Cerebellar nuclear complex (tissue), 1 donor: ENCODE measurements around the gene MAEA.

Source experiments
- DNase-seq, 2 experiments: peaks; one replicate each; lab custom pipeline; 2025; lab: John Stamatoyannopoulos, UW

The MAEA gene

DNA sequence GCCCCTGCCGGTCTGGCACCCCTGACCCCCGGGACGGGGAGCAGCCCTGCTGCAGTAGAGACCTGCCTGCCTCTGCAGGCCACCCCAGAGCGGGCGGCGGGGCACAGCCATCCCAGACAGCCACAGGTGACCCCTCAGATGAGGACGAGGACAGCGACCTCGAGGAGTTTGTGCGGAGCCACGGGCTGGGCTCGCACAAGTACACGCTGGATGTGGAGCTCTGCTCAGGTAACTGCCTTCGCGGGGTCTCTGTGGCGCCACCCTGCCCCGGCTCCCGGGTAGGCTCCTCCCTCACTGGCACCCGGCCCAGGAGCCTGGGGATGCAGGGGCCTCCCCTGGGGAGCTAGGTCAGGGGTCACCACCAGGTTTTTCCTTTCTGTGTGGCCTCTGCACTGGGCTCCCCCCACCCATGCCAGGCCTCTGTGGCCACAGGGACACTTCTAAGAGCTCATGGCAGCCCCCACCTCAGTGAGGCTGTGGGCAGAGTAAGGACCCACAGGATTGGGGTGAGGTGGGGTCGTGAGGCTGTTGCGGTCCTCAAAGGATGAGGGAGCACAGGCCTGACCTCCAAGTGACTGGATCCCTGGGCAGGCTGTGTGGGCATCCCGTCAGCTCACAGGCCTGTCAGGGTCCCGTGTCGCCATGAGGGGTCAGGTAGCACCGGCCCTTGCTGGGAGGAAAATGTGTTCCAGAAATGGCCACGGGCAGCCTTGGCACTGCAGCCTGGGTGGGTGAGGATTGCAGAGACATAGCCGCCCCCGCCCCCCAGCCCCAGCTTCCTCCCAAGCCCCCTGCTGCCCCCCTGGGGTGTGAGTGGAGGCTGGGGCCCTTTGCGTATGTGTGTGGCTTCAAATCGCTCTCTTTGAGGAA, 63.7 kb downstream of the MAEA start:
- no peak for DNase-seq

DNA sequence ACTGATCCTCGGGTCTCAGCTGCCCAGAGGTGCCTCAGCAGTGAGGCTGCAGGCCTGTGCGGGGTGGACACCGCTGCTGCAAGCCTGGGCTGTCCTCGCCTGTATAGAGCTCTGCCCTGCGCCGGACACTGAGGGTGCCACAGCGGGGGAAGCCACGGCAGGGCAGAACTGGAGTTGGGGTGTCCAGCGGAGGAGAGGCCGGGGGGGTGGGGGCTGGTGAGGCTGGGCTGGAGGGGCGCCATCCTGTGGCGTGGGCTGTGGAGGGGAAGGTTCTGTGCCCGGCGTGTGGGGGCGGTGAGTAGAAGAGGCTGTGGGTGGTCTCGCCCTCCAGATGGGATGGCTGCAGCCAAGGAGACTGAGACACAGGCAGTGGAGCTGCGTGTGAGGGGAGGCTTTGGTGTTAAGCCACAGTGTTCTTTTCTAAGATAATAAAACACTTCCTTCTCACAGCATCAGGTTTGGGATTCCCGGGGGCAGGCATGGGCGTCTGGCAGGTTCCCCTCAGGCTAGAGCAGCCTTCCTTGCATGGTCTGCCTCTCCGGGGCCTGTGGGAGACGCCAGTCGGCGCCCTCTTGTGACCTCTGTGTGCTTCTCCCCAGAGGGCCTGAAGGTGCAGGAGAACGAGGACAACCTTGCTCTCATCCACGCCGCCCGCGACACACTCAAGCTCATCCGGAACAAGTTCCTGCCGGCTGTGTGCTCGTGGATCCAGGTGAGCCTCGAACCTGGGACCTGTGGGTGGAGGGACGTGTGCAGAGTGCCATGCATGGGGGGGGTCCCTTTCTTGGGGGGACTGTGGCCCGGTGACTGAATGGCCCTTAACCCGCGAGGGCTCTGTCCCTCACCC, 64.7 kb downstream of the MAEA start:
- DNase-seq: no peak

DNA sequence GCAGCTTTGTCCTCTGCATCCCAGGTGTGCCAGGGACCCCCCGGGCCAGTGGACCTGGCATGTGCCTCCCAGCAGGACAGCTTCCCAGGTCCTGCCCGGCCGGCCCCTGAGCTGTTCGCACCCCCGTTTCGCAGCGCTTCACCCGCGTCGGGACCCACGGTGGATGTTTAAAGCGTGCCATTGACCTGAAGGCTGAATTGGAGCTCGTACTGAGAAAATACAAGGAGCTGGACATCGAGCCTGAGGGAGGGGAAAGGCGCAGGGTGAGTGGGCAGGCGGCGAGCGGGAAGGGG, 65.2 kb downstream of the MAEA start:
- DNase-seq: no peak

DNA sequence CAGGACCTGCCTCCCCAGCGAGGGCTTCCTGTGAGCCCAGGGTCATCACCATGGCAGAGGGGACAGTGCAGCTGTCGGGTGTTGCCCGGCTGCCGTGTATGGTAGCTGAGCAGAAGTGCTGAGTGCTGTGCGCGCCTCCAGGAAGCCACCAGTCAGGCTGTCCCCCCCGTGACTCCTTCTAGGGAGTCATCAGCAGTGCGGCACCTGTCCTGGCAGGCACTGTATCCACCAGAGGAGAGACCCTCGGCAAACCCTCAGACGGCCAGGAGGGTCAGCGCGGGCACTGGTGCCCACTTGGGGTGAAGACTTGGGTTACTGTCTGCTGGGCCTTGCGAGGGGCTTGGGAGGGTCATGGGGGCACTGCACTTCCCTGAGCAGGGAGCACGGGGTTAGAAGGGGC, 65.7 kb downstream of the MAEA start:
- DNase-seq: no peak

DNA sequence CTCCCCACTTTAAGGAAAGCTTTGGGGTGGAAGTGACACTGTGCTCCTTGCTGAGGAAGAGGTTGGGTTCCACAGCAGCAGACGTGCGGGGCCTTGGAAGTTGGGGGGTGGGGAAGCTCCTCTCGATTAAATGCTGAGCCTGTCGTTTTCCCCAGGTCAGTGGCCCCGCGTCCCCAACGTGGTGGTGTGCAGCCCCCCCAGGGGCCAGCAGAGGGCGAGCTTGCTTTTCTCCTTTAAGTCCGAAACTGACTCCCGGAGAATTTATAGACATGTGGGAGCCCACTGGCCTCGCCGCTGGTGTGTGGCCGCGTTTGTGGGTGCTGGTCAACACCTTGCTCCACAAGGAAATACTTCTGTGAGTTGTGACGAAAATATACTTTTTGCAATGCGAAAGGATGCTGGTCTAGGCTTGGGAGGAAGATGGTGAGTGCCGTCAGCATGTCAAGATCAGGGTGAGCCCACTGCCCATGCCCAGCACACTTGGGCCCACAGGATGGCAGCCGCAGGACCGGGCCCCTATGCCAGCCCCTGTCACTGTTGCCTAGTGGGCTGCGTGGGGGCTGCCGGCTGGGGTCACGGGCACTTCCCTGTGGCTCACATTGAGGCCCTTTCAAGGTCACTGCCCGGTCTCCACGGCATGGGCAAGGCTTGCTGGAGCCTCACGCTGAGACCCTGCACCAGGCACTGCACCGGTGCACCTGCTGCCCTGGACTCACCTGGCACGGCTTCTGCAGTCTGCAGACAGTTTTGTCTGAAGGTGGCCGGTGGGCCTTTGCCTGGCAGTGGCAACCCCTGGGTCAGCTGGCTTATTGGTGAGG, 66.7 kb downstream of the MAEA start:
- DNase-seq: peak; percentile 10 to 31

DNA sequence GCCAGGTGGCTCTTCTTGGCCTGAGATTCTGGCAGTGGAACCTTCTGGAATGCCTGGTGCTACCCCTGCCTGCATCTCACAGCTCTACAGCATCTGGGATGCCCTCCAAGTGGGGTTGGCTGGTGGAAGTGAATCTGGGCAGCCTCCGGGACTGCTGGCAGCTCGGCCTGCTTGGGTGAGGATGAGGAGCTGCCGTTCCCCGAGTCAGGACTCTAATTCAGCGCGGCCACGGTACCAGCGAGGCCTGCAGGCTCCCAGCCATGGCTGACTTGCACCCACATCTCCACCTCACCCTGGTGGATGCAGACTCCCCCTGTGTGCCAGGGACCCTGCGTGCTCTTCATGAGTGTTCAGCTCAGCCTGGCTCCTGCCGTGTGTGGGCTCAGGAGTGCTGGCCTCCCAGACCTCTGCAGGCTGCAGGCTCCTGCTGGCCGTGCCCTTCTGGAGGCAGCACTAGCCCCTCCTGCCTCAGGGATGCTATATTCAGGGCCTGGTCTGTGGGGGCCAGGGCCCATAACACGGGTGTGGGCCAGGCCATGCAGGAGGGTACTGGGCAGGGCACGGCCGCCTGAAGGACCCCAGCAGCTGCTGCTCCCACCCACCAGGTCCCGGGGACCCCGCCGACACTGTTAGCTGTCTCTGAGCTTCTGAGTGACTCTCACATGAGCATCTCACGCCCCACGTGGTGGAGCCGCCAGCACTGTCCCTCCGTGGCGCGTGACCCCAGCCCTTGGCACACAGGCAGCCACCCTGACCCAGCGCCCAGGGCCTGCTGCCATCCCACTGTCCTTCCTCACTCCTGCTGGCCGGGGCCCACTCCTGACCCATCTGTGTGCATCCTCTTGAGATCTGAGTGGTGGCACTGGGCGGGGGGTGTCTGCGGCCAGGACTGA, 67.9 kb downstream of the MAEA start:
- DNase-seq: peak; percentile 26 to 46

DNA sequence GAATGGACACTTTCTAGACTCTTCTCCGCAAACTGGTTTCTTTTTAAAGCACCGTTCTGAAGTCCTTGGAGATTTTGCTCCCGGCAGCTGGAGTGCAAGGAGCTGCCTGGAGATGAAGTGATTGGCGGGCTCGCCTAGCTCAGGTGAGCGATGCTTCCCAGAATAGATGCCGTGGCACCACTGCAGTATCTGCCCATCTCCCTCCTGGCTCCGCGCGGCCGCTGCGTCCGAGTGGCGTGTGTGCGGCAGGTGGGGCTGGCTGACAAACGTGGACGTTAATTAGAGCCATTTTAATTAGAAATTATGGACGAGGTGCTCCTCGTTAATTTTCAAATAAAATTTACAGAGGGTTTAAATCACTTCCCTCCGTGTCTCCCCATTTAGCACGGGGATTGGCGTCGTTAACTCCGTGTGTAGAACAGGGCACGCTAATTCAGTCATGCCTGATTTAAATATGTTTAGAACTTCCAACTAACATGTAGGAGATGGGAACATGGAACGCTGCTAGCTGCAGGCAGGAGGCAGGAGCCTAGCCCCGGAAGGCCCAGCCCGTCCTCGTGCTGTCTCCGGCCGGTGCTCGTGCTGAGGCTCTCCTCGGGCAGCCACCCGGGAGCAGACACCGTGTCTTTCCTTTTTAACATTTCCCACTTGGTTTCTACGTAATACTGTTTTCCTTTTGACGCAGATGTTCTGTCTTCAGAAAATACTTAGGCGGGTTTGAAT, 68.9 kb downstream of the MAEA start:
- DNase-seq: no peak

DNA sequence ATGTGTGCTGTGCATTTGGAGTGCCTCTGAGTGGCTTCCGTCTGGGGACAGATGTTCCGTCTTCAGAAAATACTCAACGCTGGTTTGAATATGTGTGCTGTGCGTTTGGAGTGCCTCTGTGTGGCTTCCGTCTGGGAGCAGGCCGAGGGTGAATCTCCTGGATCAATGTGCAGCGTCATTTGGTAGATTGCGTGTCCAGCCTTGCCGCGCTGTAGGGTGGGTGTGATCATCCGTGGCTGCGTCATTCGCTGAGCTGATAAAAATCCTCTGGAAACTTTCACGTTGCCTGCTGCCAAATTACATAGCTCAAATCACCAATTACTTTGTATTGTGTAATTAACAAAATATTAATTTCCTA, 69.4 kb downstream of the MAEA start:
- DNase-seq: no peak

DNA sequence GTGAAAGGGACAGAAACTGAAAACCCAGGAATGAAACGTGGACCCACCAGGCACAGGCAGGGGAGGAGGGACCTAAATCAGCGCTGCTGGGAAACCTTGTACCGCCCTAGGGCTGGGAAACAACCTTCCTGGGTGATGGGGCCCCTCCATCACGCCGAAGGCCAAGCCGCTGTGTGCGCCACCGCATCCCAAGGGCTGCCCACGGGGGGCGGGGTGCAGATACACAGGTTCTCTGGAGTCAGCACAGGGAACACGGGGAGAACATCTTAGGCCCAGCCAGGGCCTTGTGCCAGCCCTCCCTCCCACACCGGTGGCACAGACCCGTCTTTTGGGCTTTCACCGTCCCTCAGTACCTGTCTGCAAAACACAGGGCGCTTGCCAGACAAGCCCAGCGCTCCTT, 70.3 kb downstream of the MAEA start:
- DNase-seq: no peak

DNA sequence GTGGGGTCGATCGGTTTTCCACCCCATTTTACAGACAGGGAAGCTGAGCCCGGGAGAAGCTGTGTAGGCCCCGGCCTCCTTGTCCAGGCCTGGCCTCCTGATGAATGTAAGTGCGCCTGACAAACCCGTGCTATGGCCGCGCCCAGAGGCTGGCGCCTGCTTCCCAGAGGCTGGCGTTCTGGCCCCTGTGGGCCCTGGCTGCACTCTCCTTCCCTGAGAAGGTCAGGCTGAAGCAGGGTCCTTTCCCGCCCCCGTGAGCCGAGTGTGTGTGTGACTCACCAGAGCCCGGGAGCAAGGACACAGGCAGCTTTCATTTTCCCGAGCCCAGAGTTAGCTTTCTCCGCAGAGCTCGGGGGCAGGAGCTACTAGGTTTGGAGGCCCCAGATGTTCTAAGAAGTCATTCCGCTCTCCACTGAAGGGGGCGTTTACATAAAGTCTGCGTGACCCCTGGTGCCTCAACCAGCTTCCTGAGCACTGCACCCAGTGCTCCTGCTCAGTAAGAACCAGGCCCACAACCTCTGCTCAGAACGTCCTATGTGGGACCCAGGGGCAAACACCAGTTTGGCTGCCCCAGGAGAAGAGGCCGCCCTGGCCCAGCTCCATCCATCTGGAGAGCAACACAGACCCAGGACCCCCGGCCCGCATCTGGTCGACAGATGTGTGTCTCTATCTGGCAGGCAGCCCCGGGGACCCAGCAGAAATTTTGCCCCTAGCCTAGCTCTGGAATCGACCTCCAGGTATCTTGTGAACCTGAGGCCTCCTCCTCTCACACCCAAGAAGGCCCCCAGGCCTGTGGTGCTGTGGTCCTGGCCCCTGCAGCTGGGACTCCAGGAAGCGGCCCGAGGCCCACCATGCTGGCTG, 71.0 kb downstream of the MAEA start:
- no peak for DNase-seq

DNA sequence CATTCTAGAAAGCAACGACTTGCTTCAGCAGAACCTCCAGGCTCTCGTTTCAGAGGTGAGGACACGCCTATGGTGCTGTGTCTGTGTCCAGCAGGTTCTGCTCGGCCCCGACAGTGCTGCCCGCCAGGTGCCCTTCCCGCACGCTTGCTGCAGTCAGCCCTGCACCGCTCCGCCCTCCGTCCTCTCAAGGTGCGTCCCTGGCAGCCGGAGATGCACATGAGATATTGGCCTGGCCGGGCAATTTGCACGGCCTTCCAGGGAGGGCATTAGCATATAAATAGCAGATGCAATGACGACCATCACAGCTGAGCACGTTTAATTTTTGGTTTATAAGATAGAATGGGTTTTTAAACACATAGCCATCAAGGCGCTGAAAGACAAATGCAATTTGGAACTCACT, 71.7 kb downstream of the MAEA start:
- no peak for DNase-seq

DNA sequence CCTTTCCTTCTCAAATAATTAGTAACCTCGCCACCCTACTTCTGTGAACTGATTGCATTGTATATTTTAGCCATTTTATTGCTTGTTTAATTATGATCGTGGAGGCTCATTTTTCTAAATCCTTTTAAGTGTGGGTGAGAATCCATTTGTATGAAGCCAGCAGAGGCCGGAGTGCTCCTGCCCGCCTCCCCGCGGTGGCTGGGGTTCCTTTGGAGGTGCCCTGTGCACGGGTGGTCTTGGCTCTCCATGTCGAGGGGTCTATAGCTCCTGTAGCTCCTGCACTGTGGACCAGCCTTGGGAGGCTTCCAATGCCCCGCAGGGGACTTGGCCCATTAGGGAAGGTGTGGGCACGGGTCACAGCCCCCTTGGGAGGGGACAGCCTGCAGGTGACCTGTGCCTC, 72.4 kb downstream of the MAEA start:
- no peak for DNase-seq

DNA sequence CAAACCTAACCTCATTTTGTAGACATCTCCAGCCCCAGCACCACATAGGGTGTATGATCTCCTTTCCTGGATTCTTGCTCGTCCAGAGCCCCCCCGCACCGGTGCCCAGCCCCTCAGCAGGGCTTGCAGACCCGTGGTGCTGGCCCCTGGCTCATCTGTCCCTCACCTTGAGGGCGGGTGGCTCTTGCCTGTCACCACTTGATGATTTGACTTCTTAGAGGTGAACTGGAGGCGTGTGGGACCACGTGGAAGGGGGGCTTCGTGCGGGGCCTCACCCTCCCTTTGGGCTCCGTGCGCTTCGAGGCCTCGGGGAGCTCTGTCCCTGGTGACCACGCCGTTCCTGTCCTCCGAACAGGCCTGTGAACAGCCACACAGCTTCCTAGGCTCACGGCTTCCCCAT, 72.8 kb downstream of the MAEA start:
- no peak for DNase-seq

DNA sequence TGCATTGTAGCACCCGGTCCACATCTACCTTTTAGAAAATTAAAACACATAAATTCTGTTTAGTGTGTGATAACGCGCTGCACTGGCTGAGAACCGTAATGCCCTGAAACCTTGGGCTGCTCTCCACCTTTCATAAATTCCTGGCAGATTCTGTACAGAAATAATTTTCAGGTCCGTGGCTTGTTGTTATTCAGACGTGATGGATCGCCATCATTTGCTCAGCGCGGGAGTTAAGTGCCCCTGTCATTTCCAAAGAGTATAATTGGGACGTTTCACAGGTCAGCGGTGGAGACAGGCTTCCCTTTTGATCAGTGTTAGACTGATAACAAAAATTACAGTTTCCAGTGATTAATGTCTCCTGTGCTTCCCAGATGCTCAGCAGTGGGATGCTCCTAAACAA, 73.8 kb downstream of the MAEA start:
- DNase-seq: no peak

DNA sequence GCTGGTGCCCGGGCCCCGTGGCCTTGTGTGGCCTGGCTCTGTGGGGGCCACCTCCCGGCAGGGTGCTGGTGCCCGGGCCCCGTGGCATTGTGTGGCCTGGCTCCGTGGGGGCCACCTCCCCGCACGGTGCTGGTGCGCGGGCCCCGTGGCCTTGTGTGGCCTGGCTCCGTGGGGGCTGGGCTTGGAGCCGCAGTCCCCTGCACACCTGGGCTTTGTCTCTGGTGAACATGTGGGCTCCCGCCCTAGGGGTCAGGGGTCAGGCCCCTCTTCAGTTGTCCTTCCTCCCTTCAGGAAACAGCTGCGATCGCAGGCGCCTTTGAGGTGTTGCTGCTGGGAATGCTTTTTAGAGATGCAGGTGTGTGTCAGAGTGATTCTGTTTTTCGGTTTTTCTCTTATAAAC, 74.5 kb downstream of the MAEA start:
- DNase-seq: no peak

DNA sequence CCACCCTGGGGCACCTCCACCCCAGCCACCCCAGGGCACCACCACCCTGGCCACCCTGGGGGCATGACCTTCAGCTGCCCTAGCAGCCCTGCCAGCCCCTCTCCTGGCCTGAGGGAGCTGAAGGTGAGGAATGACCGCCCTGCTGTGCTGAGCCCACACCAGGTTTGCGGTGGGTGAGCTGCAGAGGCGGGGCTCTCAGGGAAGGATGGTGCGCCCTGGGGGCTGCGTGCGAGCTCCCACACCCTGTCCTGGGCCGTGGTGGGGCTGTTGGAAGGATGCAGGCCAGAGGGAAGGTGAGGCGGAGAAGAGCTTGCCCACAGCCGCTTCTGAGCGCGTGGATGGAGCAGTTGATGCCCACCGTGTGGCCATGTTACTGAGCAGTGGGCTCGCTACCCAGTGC, 75.1 kb downstream of the MAEA start:
- DNase-seq: no peak

DNA sequence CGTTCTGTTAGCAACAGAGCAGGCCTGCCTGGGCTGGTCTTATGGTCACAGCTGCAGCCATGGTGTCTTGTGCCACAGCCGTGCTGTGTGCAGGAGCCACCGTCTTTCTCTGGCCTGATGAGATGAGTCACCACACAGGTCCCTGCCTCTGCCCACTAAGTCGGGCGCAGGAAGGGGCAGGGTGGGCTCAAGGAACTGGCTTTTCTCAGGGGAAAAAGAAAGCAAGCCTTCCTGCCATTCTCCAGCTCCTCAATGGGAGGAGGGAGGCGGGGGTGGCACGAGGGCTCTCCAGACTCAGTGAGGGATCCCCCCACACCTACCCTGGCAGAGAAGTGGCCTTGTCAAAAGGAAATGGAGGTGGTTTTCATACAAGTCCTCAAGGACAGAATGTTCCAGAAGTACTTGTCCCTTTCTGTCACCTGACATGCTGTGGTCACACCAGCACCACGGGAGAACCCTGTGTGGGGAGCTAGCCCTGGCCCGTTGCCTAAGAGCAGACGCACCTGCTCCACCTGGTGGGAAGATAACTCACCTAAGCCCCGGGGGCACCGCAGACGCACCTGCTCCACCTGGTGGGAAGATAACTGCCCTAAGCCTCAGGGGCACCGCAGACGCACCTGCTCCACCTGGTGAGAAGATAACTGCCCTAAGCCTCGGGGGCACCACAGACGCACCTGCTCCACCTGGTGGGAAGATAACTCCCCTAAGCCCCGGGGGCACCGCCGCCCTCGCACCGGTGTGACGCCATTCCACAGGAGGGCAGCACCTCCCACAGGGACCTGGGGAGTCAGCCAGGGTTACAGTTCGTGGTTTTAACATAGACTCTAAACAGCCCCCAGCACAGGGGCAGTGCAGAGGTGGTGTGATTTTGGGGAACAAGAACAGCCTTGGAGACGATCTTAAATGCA, 75.8 kb downstream of the MAEA start:
- no peak for DNase-seq

DNA sequence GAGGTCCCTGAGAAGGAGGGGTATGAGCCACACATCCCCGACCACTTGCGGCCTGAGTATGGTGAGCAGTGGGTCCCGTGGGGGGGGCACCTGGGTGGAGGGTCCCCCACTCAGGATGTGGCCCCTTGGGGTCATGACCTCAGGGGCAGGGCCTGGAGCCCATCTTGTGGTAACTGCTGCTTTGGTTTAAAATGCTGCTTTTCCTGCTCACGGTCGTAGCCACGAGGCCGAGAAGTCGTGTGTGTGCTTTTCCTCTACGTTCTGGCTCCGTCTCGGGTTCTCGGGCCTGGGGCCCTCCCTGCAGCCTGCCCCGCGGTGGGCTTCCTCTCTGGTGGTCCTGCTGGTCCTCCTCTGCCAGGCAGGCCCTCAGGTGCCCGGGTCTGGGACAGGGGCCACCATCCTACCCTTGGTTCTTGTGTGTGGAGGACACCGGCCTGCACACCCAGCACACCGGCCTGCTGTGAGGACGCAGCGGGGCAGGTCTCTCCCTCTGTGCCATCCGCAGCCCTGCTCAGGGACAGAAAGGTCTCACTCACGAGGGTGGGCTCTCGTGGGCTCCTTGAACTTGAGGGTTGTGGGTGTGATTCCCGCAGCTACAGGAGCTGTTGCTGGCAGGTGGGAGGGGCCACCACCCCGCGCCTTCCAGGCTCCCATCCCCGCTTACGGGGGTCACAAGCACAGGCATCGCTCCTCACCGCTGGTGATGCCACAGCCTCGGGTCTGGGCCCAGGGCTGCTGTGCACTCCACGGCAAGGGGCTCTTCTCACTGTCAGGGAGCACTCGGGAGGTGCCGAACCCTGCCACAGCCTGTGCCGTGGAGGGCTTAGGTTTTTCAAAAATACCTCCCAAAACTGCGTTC, 76.9 kb downstream of the MAEA start:
- no peak for DNase-seq
